ENCODE measurements around the gene ZNF280D.

ZNF280D gene

GRCh38 chr15:56723787-56724186, 9.5 kb downstream of the ZNF280D start:
- Histone ChIP-seq H3K4me2 (ENCODE audit: insufficient read depth, low read length, poor library complexity, severe bottlenecking) (no peak overlapping the region), H2BK12ac (ENCODE audit: low read length) (no peak overlapping the region), H3K9ac (ENCODE audit: low read depth, low read length, poor library complexity) (no peak overlapping the region), H3K4me3 (ENCODE audit: low read length in 2 of 2) (no peak overlapping the region), H2AFZ (ENCODE audit: low read length) (no peak overlapping the region), H2AK5ac (ENCODE audit: low read depth, low read length) (no peak overlapping the region), H4K91ac (ENCODE audit: low read depth, low read length, poor library complexity) (no peak overlapping the region), H3K27ac (replicated peaks; ENCODE audit: low read length) (no peak overlapping the region), H2BK5ac (ENCODE audit: low read length) (no peak overlapping the region), H2BK120ac (ENCODE audit: low read depth, low read length) (no peak overlapping the region), H3K18ac (ENCODE audit: low read length) (no peak overlapping the region), H3K79me1 (ENCODE audit: low read depth, low read length) (no peaks in the 10 kb centered on the region), H4K8ac (ENCODE audit: low read depth, low read length) (no peak overlapping the region), H3K36me3 (replicated peaks in 1 of 2; ENCODE audit: control insufficient read depth in 2 of 2, insufficient read depth in 2 of 2, low read length in 2 of 2) (no peaks in the 10 kb centered on the region), H3K23ac (ENCODE audit: low read depth, low read length, poor library complexity) (no peak overlapping the region), H3K4me1 (ENCODE audit: control insufficient read depth in 2 of 2, insufficient read depth in 1 of 2, low read depth in 1 of 2, low read length in 2 of 2) (peaks cover 0 to 2% of the 10 kb centered on the region in 2 donors), H3K14ac (ENCODE audit: low read length) (no peak overlapping the region), H3K27me3 (ENCODE audit: control insufficient read depth in 3 of 3, insufficient read depth in 3 of 3, low read depth in 1 of 3, low read length in 3 of 3) (peaks cover 0 to 2% (median 0%) of the 10 kb centered on the region in 3 experiments), H2BK15ac (ENCODE audit: low read length) (no peak overlapping the region), H3K4ac (ENCODE audit: low read length) (no peak overlapping the region), H3K9me3 (replicated peaks in 1 of 2; ENCODE audit: control insufficient read depth in 2 of 2, insufficient read depth in 1 of 2, low read depth in 1 of 2, low read length in 2 of 2) (no peaks in the 10 kb centered on the region)
- no CpG with 5 or more reads among the region's 4 CpGs for WGBS, 2 donors (ENCODE audit: extremely low coverage in 2 of 2, insufficient read length in 2 of 2, insufficient replicate concordance in 1 of 2)
- DNase-seq (ENCODE audit: low spot score), result no peak

- no peak overlapping the region for H2AFZ ChIP-seq (ENCODE audit: low read length)
- no peak overlapping the region for H2BK15ac ChIP-seq (ENCODE audit: low read length)
- no peak overlapping the region for H3K18ac ChIP-seq (ENCODE audit: low read length)
- no peak overlapping the region for H4K91ac ChIP-seq (ENCODE audit: low read depth, low read length, poor library complexity)
- no peak overlapping the region for H3K4me2 ChIP-seq (ENCODE audit: insufficient read depth, low read length, poor library complexity, severe bottlenecking)
- H2BK12ac ChIP-seq (ENCODE audit: low read length), result no peak overlapping the region
- H3K4me3 ChIP-seq (ENCODE audit: low read length in 2 of 2), result no peak overlapping the region
- no peak overlapping the region for H4K8ac ChIP-seq (ENCODE audit: low read depth, low read length)
- no peak overlapping the region for H3K27ac ChIP-seq (replicated peaks; ENCODE audit: low read length)
- DNase-seq (ENCODE audit: low spot score), result no peak
- H3K9me3 ChIP-seq (replicated peaks in 1 of 2; ENCODE audit: control insufficient read depth in 2 of 2, insufficient read depth in 1 of 2, low read depth in 1 of 2, low read length in 2 of 2), result no peaks in the 10 kb centered on the region
- peaks cover 0 to 2% (median 0%) of the 10 kb centered on the region in 3 experiments for H3K27me3 ChIP-seq (ENCODE audit: control insufficient read depth in 3 of 3, insufficient read depth in 3 of 3, low read depth in 1 of 3, low read length in 3 of 3)
- no peak overlapping the region for H3K9ac ChIP-seq (ENCODE audit: low read depth, low read length, poor library complexity)
- H3K79me1 ChIP-seq (ENCODE audit: low read depth, low read length), result no peaks in the 10 kb centered on the region
- WGBS, 2 donors (ENCODE audit: extremely low coverage in 2 of 2, insufficient read length in 2 of 2, insufficient replicate concordance in 1 of 2), result no CpG with 5 or more reads among the region's 3 CpGs
- H3K4me1 ChIP-seq (ENCODE audit: control insufficient read depth in 2 of 2, insufficient read depth in 1 of 2, low read depth in 1 of 2, low read length in 2 of 2), result peaks cover 0 to 2% of the 10 kb centered on the region in 2 donors
- H3K14ac ChIP-seq (ENCODE audit: low read length), result no peak overlapping the region
- no peak overlapping the region for H3K4ac ChIP-seq (ENCODE audit: low read length)
- H3K23ac ChIP-seq (ENCODE audit: low read depth, low read length, poor library complexity), result no peak overlapping the region
- H2BK5ac ChIP-seq (ENCODE audit: low read length), result no peak overlapping the region
- H2AK5ac ChIP-seq (ENCODE audit: low read depth, low read length), result no peak overlapping the region
- no peak overlapping the region for H2BK120ac ChIP-seq (ENCODE audit: low read depth, low read length)
- no peaks in the 10 kb centered on the region for H3K36me3 ChIP-seq (replicated peaks in 1 of 2; ENCODE audit: control insufficient read depth in 2 of 2, insufficient read depth in 2 of 2, low read length in 2 of 2)
Measured at GRCh38 chr15:56719774-56720555, 13.3 kb downstream of the ZNF280D start.

DNA sequence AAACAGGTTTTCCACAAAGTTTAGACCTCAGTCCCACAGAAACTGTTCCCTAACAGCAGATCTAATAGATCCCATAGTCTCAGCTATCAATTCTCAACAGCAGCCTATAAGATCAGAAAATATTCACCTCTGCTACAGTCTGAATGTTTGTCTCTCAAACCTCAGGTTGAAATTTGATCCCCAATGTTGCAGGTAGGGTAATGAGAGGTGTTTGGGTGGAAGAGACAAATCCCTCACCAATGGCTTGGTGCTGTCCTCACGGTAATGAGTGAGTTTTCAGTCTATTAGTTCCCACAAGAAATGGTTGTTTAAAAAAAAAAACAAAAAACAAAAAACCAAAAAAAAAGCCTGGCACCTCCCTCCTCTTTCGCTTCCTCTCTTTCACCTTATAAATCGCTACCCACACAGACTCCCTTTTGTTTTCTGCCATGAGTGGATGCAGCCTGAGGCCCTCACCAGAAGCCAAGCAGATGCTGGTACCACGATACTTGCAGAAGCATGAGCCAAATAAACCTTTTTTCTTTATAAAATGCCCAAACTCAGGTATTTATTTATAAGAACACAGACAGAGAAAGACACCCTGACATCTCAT, 14.2 kb downstream of the ZNF280D start:
- Histone ChIP-seq H2BK120ac (ENCODE audit: low read depth, low read length) (no peak overlapping the region), H2AFZ (ENCODE audit: low read length) (no peak overlapping the region), H3K4me3 (ENCODE audit: low read length in 2 of 2) (no peak overlapping the region), H3K14ac (ENCODE audit: low read length) (no peak overlapping the region), H3K9ac (ENCODE audit: low read depth, low read length, poor library complexity) (no peak overlapping the region), H3K18ac (ENCODE audit: low read length) (no peak overlapping the region), H2AK5ac (ENCODE audit: low read depth, low read length) (no peak overlapping the region), H3K4me2 (ENCODE audit: insufficient read depth, low read length, poor library complexity, severe bottlenecking) (no peak overlapping the region), H3K4me1 (ENCODE audit: control insufficient read depth in 2 of 2, insufficient read depth in 1 of 2, low read depth in 1 of 2, low read length in 2 of 2) (peaks cover 0 to 2% of the 10 kb centered on the region in 2 donors), H4K8ac (ENCODE audit: low read depth, low read length) (no peak overlapping the region), H3K4ac (ENCODE audit: low read length) (no peak overlapping the region), H4K91ac (ENCODE audit: low read depth, low read length, poor library complexity) (no peak overlapping the region), H3K23ac (ENCODE audit: low read depth, low read length, poor library complexity) (no peak overlapping the region), H3K27me3 (ENCODE audit: control insufficient read depth in 3 of 3, insufficient read depth in 3 of 3, low read depth in 1 of 3, low read length in 3 of 3) (peaks cover 0 to 2% (median 0%) of the 10 kb centered on the region in 3 experiments), H3K27ac (replicated peaks; ENCODE audit: low read length) (no peak overlapping the region), H3K9me3 (replicated peaks in 1 of 2; ENCODE audit: control insufficient read depth in 2 of 2, insufficient read depth in 1 of 2, low read depth in 1 of 2, low read length in 2 of 2) (no peaks in the 10 kb centered on the region), H3K36me3 (replicated peaks in 1 of 2; ENCODE audit: control insufficient read depth in 2 of 2, insufficient read depth in 2 of 2, low read length in 2 of 2) (no peaks in the 10 kb centered on the region), H2BK12ac (ENCODE audit: low read length) (no peak overlapping the region), H2BK5ac (ENCODE audit: low read length) (no peak overlapping the region), H2BK15ac (ENCODE audit: low read length) (no peak overlapping the region), H3K79me1 (ENCODE audit: low read depth, low read length) (no peaks in the 10 kb centered on the region)
- no peak for DNase-seq (ENCODE audit: low spot score)
- no CpG with 5 or more reads among the region's 4 CpGs for WGBS, 2 donors (ENCODE audit: extremely low coverage in 2 of 2, insufficient read length in 2 of 2, insufficient replicate concordance in 1 of 2)

GRCh38 chr15:56718560-56718959, 14.7 kb downstream of the ZNF280D start:
- Histone ChIP-seq H3K18ac (ENCODE audit: low read length) (no peak overlapping the region), H2AFZ (ENCODE audit: low read length) (no peak overlapping the region), H2BK12ac (ENCODE audit: low read length) (no peak overlapping the region), H3K4me1 (ENCODE audit: control insufficient read depth in 2 of 2, insufficient read depth in 1 of 2, low read depth in 1 of 2, low read length in 2 of 2) (peaks cover 0 to 2% of the 10 kb centered on the region in 2 donors), H2BK5ac (ENCODE audit: low read length) (no peak overlapping the region), H3K4me3 (ENCODE audit: low read length in 2 of 2) (no peak overlapping the region), H3K27me3 (ENCODE audit: control insufficient read depth in 3 of 3, insufficient read depth in 3 of 3, low read depth in 1 of 3, low read length in 3 of 3) (no peaks in the 10 kb centered on the region), H3K79me1 (ENCODE audit: low read depth, low read length) (no peaks in the 10 kb centered on the region), H3K9ac (ENCODE audit: low read depth, low read length, poor library complexity) (no peak overlapping the region), H4K91ac (ENCODE audit: low read depth, low read length, poor library complexity) (no peak overlapping the region), H2BK15ac (ENCODE audit: low read length) (no peak overlapping the region), H3K14ac (ENCODE audit: low read length) (no peak overlapping the region), H3K23ac (ENCODE audit: low read depth, low read length, poor library complexity) (no peak overlapping the region), H3K36me3 (replicated peaks in 1 of 2; ENCODE audit: control insufficient read depth in 2 of 2, insufficient read depth in 2 of 2, low read length in 2 of 2) (no peaks in the 10 kb centered on the region), H3K4ac (ENCODE audit: low read length) (no peak overlapping the region), H4K8ac (ENCODE audit: low read depth, low read length) (no peak overlapping the region), H3K9me3 (replicated peaks in 1 of 2; ENCODE audit: control insufficient read depth in 2 of 2, insufficient read depth in 1 of 2, low read depth in 1 of 2, low read length in 2 of 2) (no peaks in the 10 kb centered on the region), H3K27ac (replicated peaks; ENCODE audit: low read length) (no peak overlapping the region), H2AK5ac (ENCODE audit: low read depth, low read length) (no peak overlapping the region), H2BK120ac (ENCODE audit: low read depth, low read length) (no peak overlapping the region), H3K4me2 (ENCODE audit: insufficient read depth, low read length, poor library complexity, severe bottlenecking) (no peak overlapping the region)
- no peak for DNase-seq (ENCODE audit: low spot score)
- WGBS, 2 donors (ENCODE audit: extremely low coverage in 2 of 2, insufficient read length in 2 of 2, insufficient replicate concordance in 1 of 2), result no CpG with 5 or more reads among the region's 1 CpG
